Osteoblast (primary cell): ENCODE data around the gene FNIP1. TPM values are rescaled to one million over a fixed set of nuclear protein-coding genes. Genes with fewer than 3 reads are reported as not detected.
"Not testable (repeated sequence)": the region's sequence is repeated elsewhere in the genome, so short reads cannot be mapped to it uniquely, and the experiment has no call there.

Experiments
- DNase-seq: peaks from one replicate; pipeline ENCODE4 v3.0.0; 2011; ENCODE audit warnings: low spot score, mixed read lengths; ENCODE audit not compliant: insufficient read length; ENCODE audit errors: missing footprints
- H2AFZ ChIP-seq: 2 replicates; pipeline ENCODE4 v1.6.0; 2011; ENCODE audit warnings: mild to moderate bottlenecking, low read length
- H3K27ac ChIP-seq: 2 replicates; pipeline ENCODE4 v1.5.1; 2011; ENCODE audit warnings: mild to moderate bottlenecking, low read depth, low read length, moderate library complexity
- H3K27me3 ChIP-seq: 2 replicates; pipeline ENCODE4 v1.6.0; 2012; ENCODE audit warnings: mild to moderate bottlenecking, control low read depth, inconsistent platforms, low read length, moderate library complexity; ENCODE audit not compliant: insufficient read depth
- H3K36me3 ChIP-seq: 2 replicates; pipeline ENCODE4 v1.5.1; 2011; ENCODE audit warnings: mild to moderate bottlenecking, low read length, control low read depth, moderate library complexity; ENCODE audit not compliant: insufficient read depth
- H3K4me1 ChIP-seq: 2 replicates; pipeline ENCODE4 v1.5.1; 2011; ENCODE audit warnings: mild to moderate bottlenecking, low read length, control low read depth, moderate library complexity; ENCODE audit not compliant: insufficient read depth
- H3K4me2 ChIP-seq: 2 replicates; pipeline ENCODE4 v1.6.0; 2011; ENCODE audit warnings: mild to moderate bottlenecking, low read length; ENCODE audit not compliant: insufficient read depth
- H3K4me3 ChIP-seq: fragments of 200-600 bp; sonication (generic); 3 replicates; pipeline ENCODE4 v1.5.1; 2012; ENCODE audit warnings: mild to moderate bottlenecking, low read length, inconsistent platforms; ENCODE audit not compliant: insufficient read depth
- H3K79me2 ChIP-seq: 2 replicates; pipeline ENCODE4 v1.6.0; 2012; ENCODE audit warnings: mild to moderate bottlenecking, low read length, control low read depth, inconsistent platforms; ENCODE audit not compliant: insufficient read depth
- H3K9me3 ChIP-seq: 2 replicates; pipeline ENCODE4 v1.5.1; 2011; ENCODE audit warnings: low read depth, low read length, control low read depth
- H4K20me1 ChIP-seq: 2 replicates; pipeline ENCODE4 v1.6.0; 2012; ENCODE audit warnings: mild to moderate bottlenecking, low read length, control low read depth; ENCODE audit not compliant: insufficient read depth
- total RNA-seq: library from RNA; depleted of rRNA; stranded (reverse); fragments of >200 nt; gene quantifications from 2 replicates; pipeline ENCODE4 v1.2.3, GENCODE V29; 2012
- TF ChIP-seq, protein P1 (sequence below): IDR thresholded peaks from 2 replicates; pipeline ENCODE4 v1.5.1; 2011; ENCODE audit warnings: mild to moderate bottlenecking, low read depth, low read length, moderate library complexity; ENCODE audit errors: extremely low read depth

FNIP1 gene
- total RNA-seq, 1 donor: 116 TPM

DNA sequence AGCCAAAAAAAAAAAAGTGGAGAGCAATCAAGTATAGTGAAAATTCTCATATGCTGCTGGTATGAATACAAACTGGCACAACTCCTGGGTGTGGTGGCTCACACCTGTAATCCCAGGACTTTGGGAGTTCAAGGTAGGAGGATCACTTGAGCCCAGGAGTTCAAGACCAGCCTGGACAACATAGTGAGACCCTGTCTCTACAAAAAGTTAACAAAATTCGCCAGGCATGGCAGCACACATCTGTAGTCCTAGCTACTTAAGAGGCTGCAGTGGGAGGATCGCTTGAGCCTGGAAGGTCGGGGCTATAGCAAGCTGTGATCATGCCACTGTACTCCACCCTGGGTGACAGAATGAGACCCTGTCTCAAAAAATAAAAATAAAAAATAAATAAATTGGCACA, 51.7 kb downstream of the FNIP1 start:
- Histone ChIP-seq H3K79me2 (peaks cover 93% of the 10 kb centered on the region), H2AFZ (no peak overlapping the region), H3K27ac (no peak overlapping the region), H4K20me1 (peaks cover 29% of the 10 kb centered on the region), H3K4me2 (no peak overlapping the region), H3K27me3 (no peaks in the 10 kb centered on the region), H3K4me1 (peaks cover 17% of the 10 kb centered on the region), H3K36me3 (peaks cover 34% of the 10 kb centered on the region), H3K4me3 (no peak overlapping the region), H3K9me3 (no peaks in the 10 kb centered on the region)
- TF ChIP-seq, protein P1, sequence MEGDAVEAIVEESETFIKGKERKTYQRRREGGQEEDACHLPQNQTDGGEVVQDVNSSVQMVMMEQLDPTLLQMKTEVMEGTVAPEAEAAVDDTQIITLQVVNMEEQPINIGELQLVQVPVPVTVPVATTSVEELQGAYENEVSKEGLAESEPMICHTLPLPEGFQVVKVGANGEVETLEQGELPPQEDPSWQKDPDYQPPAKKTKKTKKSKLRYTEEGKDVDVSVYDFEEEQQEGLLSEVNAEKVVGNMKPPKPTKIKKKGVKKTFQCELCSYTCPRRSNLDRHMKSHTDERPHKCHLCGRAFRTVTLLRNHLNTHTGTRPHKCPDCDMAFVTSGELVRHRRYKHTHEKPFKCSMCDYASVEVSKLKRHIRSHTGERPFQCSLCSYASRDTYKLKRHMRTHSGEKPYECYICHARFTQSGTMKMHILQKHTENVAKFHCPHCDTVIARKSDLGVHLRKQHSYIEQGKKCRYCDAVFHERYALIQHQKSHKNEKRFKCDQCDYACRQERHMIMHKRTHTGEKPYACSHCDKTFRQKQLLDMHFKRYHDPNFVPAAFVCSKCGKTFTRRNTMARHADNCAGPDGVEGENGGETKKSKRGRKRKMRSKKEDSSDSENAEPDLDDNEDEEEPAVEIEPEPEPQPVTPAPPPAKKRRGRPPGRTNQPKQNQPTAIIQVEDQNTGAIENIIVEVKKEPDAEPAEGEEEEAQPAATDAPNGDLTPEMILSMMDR: no peak
- no peak for DNase-seq

DNA sequence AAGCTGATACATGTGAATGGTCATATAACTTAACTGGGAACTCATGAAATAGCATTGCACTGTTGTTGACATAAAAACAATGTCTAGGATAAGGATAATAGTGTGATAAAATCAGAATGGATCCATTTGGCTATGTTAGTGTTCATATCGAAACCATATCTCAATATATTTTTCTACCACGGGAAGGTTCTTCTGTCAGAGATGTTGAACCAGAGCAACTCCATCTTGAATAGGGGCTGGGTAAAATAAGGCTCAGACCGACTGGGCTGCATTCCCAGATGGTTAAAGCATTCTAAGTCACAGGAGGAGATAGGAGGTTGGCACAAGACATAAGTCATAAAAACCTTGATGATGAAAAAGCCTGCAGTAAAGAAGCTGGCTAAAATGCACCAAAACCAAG, 56.3 kb downstream of the FNIP1 start:
- Histone ChIP-seq H3K4me3 (no peak overlapping the region), H3K27me3 (no peaks in the 10 kb centered on the region), H4K20me1 (peaks cover 6% of the 10 kb centered on the region), H3K9me3 (no peaks in the 10 kb centered on the region), H3K36me3 (peaks cover 44% of the 10 kb centered on the region), H3K4me2 (no peak overlapping the region), H3K27ac (no peak overlapping the region), H3K79me2 (peaks cover 92% of the 10 kb centered on the region), H2AFZ (no peak overlapping the region), H3K4me1 (no peaks in the 10 kb centered on the region)
- TF ChIP-seq, protein P1: no peak
- no peak for DNase-seq

DNA sequence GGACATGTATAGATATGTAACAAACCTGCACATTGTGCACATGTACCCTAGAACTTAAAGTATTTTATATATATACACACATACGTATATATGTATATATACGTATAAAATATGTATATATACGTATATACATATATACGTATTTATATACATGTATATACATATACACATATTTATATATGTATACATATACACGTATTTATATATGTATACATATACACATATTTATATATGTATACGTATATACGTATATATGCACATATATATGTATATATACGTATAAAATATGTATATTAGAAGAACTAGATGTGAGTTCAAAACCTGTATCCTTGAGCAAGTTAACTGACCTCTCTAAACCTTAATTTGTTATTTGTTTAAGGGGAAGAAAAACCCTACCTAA, 61.4 kb downstream of the FNIP1 start:
- Histone ChIP-seq H3K27ac (no peak overlapping the region), H3K4me3 (no peak overlapping the region), H3K9me3 (no peaks in the 10 kb centered on the region), H3K27me3 (no peaks in the 10 kb centered on the region), H3K36me3 (peaks cover 14% of the 10 kb centered on the region), H3K79me2 (peaks cover 63% of the 10 kb centered on the region), H2AFZ (no peak overlapping the region), H3K4me1 (no peaks in the 10 kb centered on the region), H4K20me1 (peaks cover 9% of the 10 kb centered on the region), H3K4me2 (no peak overlapping the region)
- TF ChIP-seq, protein P1: no peak
- DNase-seq: no peak

DNA sequence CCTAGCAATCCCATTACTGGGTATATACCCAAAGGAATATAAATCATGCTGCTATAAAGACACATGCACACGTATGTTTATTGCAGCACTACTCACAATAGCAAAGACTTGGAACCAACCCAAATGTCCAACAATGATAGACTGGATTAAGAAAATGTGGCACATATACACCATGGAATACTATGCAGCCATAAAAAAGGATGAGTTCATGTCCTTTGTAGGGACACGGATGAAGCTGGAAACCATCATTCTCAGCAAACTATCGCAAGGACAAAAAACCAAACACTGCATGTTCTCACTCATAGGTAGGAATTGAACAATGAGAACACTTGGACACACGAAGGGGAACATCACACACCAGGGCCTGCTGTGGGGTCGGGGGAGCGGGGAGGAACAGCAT, 61.9 kb downstream of the FNIP1 start:
- H3K4me1 ChIP-seq, DNase-seq, H3K4me2 ChIP-seq, H3K27ac ChIP-seq, H4K20me1 ChIP-seq, H3K27me3 ChIP-seq, H3K4me3 ChIP-seq, H3K9me3 ChIP-seq, H2AFZ ChIP-seq: not testable (repeated sequence)
- Histone ChIP-seq H3K36me3 (peaks cover 13% of the 10 kb centered on the region), H3K79me2 (peaks cover 61% of the 10 kb centered on the region)

DNA sequence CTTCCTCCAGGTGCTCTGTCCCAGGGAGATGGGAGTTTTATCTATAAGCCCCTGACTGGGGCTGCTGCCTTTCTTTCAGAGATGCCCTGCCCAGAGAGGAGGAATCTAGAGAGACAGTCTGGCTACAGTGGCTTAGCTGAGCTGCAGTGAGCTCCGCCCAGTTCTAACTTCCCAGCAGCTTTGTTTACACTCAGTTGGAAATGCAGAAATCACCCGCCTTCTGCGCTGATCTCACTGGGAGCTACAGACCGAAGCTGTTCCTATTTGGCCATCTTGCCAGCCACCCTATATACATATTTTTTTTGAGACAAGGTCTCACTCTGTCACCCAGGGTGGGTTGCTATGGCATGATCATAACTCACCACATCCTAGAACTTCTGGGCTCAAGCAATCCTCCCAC, 67.5 kb downstream of the FNIP1 start:
- not testable (repeated sequence) for DNase-seq
- H4K20me1 ChIP-seq: peaks cover 11% of the 10 kb centered on the region
- H3K36me3 ChIP-seq: peaks cover 21% of the 10 kb centered on the region

DNA sequence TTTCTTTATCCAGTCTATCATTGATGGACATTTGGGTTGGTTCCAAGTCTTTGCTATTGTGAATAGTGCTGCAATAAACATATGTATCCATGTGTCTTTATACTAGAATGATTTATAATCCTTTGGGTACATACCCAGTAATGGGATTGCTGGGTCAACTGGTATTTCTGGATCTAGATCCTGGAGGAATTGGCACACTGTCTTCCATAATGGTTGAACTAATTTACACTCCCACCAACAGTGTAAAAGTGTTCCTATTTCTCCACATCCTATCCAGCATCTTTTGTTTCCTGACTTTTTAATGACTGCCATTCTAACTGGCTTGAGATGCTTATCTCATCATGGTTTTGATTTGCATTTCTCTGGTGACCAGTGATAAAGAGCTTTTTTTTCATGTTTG, 72.7 kb downstream of the FNIP1 start:
- Histone ChIP-seq H3K36me3 (peaks cover 15% of the 10 kb centered on the region), H3K79me2 (peaks cover 46% of the 10 kb centered on the region)
- not testable (repeated sequence) for H3K27ac ChIP-seq, H3K27me3 ChIP-seq, DNase-seq, H3K4me3 ChIP-seq, H4K20me1 ChIP-seq, H2AFZ ChIP-seq, H3K4me2 ChIP-seq, H3K9me3 ChIP-seq, H3K4me1 ChIP-seq

More for the DNA sequence above, 67.5 kb downstream of the FNIP1 start:
- H3K4me2 ChIP-seq, H3K27me3 ChIP-seq, H2AFZ ChIP-seq, H3K27ac ChIP-seq, H3K4me3 ChIP-seq, H3K9me3 ChIP-seq, H3K4me1 ChIP-seq: not testable (repeated sequence)
- peaks cover 32% of the 10 kb centered on the region for H3K79me2 ChIP-seq
